HAP-1 (cell line): ENCODE measurements around the gene DUSP16.
"Not testable (repeated sequence)": the region's sequence is repeated elsewhere in the genome, so short reads cannot be mapped to it uniquely, and the experiment has no call there.

Experiments
- DNase-seq, 2 experiments: peaks; one replicate each; pipeline ENCODE4 v3.0.0-alpha.2; 2016 to 2020; ENCODE audit warnings: low spot score in 2 of 2
- H3K27me3 ChIP-seq: fragments of 250-450 bp; sonication (Bioruptor Pico); 2 replicates; pipeline ENCODE4 v1.5.1; 2020; ENCODE audit warnings: low read depth, mild to moderate bottlenecking, moderate library complexity
- H3K36me3 ChIP-seq: fragments of 250-450 bp; sonication (Bioruptor Pico); replicated peaks from 2 replicates; pipeline ENCODE4 v1.5.1; 2020; ENCODE audit warnings: mild to moderate bottlenecking
- H3K4me1 ChIP-seq: fragments of 250-450 bp; sonication (Bioruptor Pico); 2 replicates; pipeline ENCODE4 v1.5.1; 2020; ENCODE audit warnings: mild to moderate bottlenecking
- H3K4me3 ChIP-seq: fragments of 250-450 bp; sonication (Bioruptor Pico); 2 replicates; pipeline ENCODE4 v1.5.1; 2020; ENCODE audit warnings: mild to moderate bottlenecking, moderate library complexity
- H3K9me3 ChIP-seq: fragments of 250-450 bp; sonication (Bioruptor Pico); 2 replicates; pipeline ENCODE4 v1.5.1; 2020; ENCODE audit warnings: mild to moderate bottlenecking, moderate library complexity
- in situ Hi-C: fragments of 300-500 bp; cut with MboI; formaldehyde crosslinking; loops from 3 replicates; pipeline ENCODE4 v1.14.3; 2020; ENCODE audit warnings: low sequenced_read_pairs, inconsistent platforms, mixed read lengths

DUSP16 gene

GRCh38 chr12:12533238-12533829, 29.3 kb downstream of the DUSP16 start:
- Histone ChIP-seq H3K4me1 (peaks cover 31% of the 10 kb centered on the region), H3K4me3 (no peak overlapping the region), H3K27me3 (no peaks in the 10 kb centered on the region), H3K9me3 (no peaks in the 10 kb centered on the region), H3K36me3 (peaks cover 4% of the 10 kb centered on the region; the same call in 1 of the 2 replicates)
- in situ Hi-C loops, result no loop called here
- peak; percentile 87 to 90 for DNase-seq

GRCh38 chr12:12531194-12531593, 31.5 kb downstream of the DUSP16 start:
- no peaks in the 10 kb centered on the region for H3K27me3 ChIP-seq
- H3K36me3 ChIP-seq, result peaks cover 4% of the 10 kb centered on the region; the same call in 1 of the 2 replicates
- H3K4me1 ChIP-seq, result peaks cover 19% of the 10 kb centered on the region
- in situ Hi-C loops, result no loop called here
- no peak overlapping the region for H3K4me3 ChIP-seq
- no peak for DNase-seq
- H3K9me3 ChIP-seq, result no peaks in the 10 kb centered on the region

GRCh38 chr12:12529783-12530421, 32.8 kb downstream of the DUSP16 start:
- Histone ChIP-seq H3K27me3 (no peaks in the 10 kb centered on the region), H3K9me3 (no peaks in the 10 kb centered on the region), H3K4me1 (peaks cover 19% of the 10 kb centered on the region), H3K36me3 (peaks cover 4% of the 10 kb centered on the region; the same call in 1 of the 2 replicates), H3K4me3 (no peak overlapping the region)
- in situ Hi-C loops, result no loop called here
- no peak for DNase-seq

GRCh38 chr12:12528361-12529270, 34.0 kb downstream of the DUSP16 start:
- no peak for DNase-seq
- Histone ChIP-seq H3K4me3 (no peak overlapping the region), H3K36me3 (peaks cover 4% of the 10 kb centered on the region; the same call in 1 of the 2 replicates), H3K4me1 (peaks cover 22% of the 10 kb centered on the region), H3K9me3 (no peaks in the 10 kb centered on the region), H3K27me3 (no peaks in the 10 kb centered on the region)
- in situ Hi-C loops, result no loop called here

- Histone ChIP-seq H3K27me3 (no peaks in the 10 kb centered on the region), H3K4me3 (no peak overlapping the region), H3K9me3 (no peaks in the 10 kb centered on the region), H3K36me3 (peaks cover 4% of the 10 kb centered on the region; the same call in 1 of the 2 replicates), H3K4me1 (peaks cover 15% of the 10 kb centered on the region)
- in situ Hi-C loops, result no loop called here
- DNase-seq, result no peak
These were observed 34.8 kb downstream of the DUSP16 start for GRCh38 chr12:12527820-12528296.

GRCh38 chr12:12524128-12524527, 38.5 kb downstream of the DUSP16 start:
- no peaks in the 10 kb centered on the region for H3K9me3 ChIP-seq
- in situ Hi-C loops, result no loop called here
- no peaks in the 10 kb centered on the region for H3K27me3 ChIP-seq
- no peak for DNase-seq
- H3K36me3 ChIP-seq, result no peaks in the 10 kb centered on the region
- H3K4me3 ChIP-seq, result no peak overlapping the region
- H3K4me1 ChIP-seq, result peaks cover 41% of the 10 kb centered on the region

- no peak overlapping the region for H3K4me3 ChIP-seq
- H3K4me1 ChIP-seq, result peaks cover 48% of the 10 kb centered on the region
- no peaks in the 10 kb centered on the region for H3K9me3 ChIP-seq
- no peaks in the 10 kb centered on the region for H3K27me3 ChIP-seq
- DNase-seq, result no peak
- no peaks in the 10 kb centered on the region for H3K36me3 ChIP-seq
- in situ Hi-C loops, result no loop called here
These were observed 39.4 kb downstream of the DUSP16 start for GRCh38 chr12:12523229-12523628.

GRCh38 chr12:12522657-12523056, 40.0 kb downstream of the DUSP16 start:
- in situ Hi-C loops, H3K36me3 ChIP-seq: not testable (repeated sequence)

GRCh38 chr12:12521888-12522287, 40.8 kb downstream of the DUSP16 start:
- peaks cover 48% of the 10 kb centered on the region for H3K4me1 ChIP-seq
- DNase-seq, result no peak
- H3K36me3 ChIP-seq, result 0 out of 2 replicates have a peak, but pooled peaks cover 1% of the 10 kb centered on the region
- no peaks in the 10 kb centered on the region for H3K27me3 ChIP-seq
- in situ Hi-C loops, result no loop called here
- no peaks in the 10 kb centered on the region for H3K9me3 ChIP-seq
- no peak overlapping the region for H3K4me3 ChIP-seq

More at GRCh38 chr12:12522657-12523056, 40.0 kb downstream of the DUSP16 start:
- H3K27me3 ChIP-seq, H3K9me3 ChIP-seq, H3K4me3 ChIP-seq, DNase-seq: not testable (repeated sequence)
- peaks cover 48% of the 10 kb centered on the region for H3K4me1 ChIP-seq

GRCh38 chr12:12521044-12521485, 41.6 kb downstream of the DUSP16 start:
- in situ Hi-C loops, result no loop called here
- H3K4me1 ChIP-seq, result peaks cover 48% of the 10 kb centered on the region
- H3K9me3 ChIP-seq, result no peaks in the 10 kb centered on the region
- peak; percentile 65 to 81 for DNase-seq
- peak overlapping the region; percentile 4 for H3K4me3 ChIP-seq
- no peaks in the 10 kb centered on the region for H3K27me3 ChIP-seq
- 0 out of 2 replicates have a peak, but pooled peaks cover 3% of the 10 kb centered on the region for H3K36me3 ChIP-seq

GRCh38 chr12:12520273-12520672, 42.4 kb downstream of the DUSP16 start:
- Histone ChIP-seq H3K27me3 (no peaks in the 10 kb centered on the region), H3K4me1 (peaks cover 48% of the 10 kb centered on the region), H3K9me3 (no peaks in the 10 kb centered on the region), H3K36me3 (0 out of 2 replicates have a peak, but pooled peaks cover 3% of the 10 kb centered on the region), H3K4me3 (no peak overlapping the region; the same call in 1 of the 2 replicates)
- no peak for DNase-seq
- in situ Hi-C loops, result no loop called here

GRCh38 chr12:12519354-12519998, 43.2 kb downstream of the DUSP16 start:
- H3K9me3 ChIP-seq, result no peaks in the 10 kb centered on the region
- in situ Hi-C loops, result no loop called here
- no peak overlapping the region for H3K4me3 ChIP-seq
- DNase-seq, result no peak
- H3K36me3 ChIP-seq, result 0 out of 2 replicates have a peak, but pooled peaks cover 3% of the 10 kb centered on the region
- H3K27me3 ChIP-seq, result no peaks in the 10 kb centered on the region
- peaks cover 47% of the 10 kb centered on the region for H3K4me1 ChIP-seq

- DNase-seq, result peak; percentile 51 to 96
These were observed 43.7 kb downstream of the DUSP16 start for GRCh38 chr12:12518919-12519318.

More at GRCh38 chr12:12518919-12519318, 43.7 kb downstream of the DUSP16 start:
- H3K27me3 ChIP-seq, result no peaks in the 10 kb centered on the region
- H3K4me1 ChIP-seq, result peaks cover 47% of the 10 kb centered on the region
- in situ Hi-C loops, result no loop called here
- H3K4me3 ChIP-seq, result no peak overlapping the region
- no peaks in the 10 kb centered on the region for H3K9me3 ChIP-seq
- 0 out of 2 replicates have a peak, but pooled peaks cover 3% of the 10 kb centered on the region for H3K36me3 ChIP-seq
